ENCODE measurements around the gene PLEKHG5.

GRCh38 chr1:6526316-6526715 is 34.8 kb upstream of the PLEKHG5 start:
- TF ChIP-seq SIN3A (IDR thresholded peaks at IDR 0.05; ENCODE audit: borderline replicate concordance, insufficient read depth, low read length) (no peak), POLR2AphosphoS5 (IDR thresholded peaks at IDR 0.05; ENCODE audit: low read depth, low read length) (no peak), REST (IDR thresholded peaks at IDR 0.05; ENCODE audit: insufficient read depth in 1 of 2, low read depth in 2 of 2, low read length in 2 of 2) (no peak), TAF1 (IDR thresholded peaks at IDR 0.05; ENCODE audit: borderline replicate concordance, insufficient read depth, low read length) (no peak)

Measured in PFSK-1 (cell line).